GM19397 (cell line): ENCODE results near the gene FKBP6.
"Not testable (repeated sequence)": the region's sequence is repeated elsewhere in the genome, so short reads cannot be mapped to it uniquely, and the experiment has no call there.

ENCODE experiments used
- ATAC-seq: cut with Tn5 transposase; IDR thresholded peaks from one replicate; pipeline ENCODE4 v1.9.1; 2021; ENCODE audit warnings: mild to moderate bottlenecking, moderate library complexity; ENCODE audit not compliant: unreplicated experiment

Gene FKBP6

GRCh38 chr7:73354196-73354595 lies 26.2 kb downstream of the FKBP6 start:
- ATAC-seq = no peak

- ATAC-seq = no peak
These were observed 26.9 kb downstream of the FKBP6 start for GRCh38 chr7:73354821-73355220.

- ATAC-seq = no peak
These were observed 28.2 kb downstream of the FKBP6 start for GRCh38 chr7:73356159-73356558.

DNA sequence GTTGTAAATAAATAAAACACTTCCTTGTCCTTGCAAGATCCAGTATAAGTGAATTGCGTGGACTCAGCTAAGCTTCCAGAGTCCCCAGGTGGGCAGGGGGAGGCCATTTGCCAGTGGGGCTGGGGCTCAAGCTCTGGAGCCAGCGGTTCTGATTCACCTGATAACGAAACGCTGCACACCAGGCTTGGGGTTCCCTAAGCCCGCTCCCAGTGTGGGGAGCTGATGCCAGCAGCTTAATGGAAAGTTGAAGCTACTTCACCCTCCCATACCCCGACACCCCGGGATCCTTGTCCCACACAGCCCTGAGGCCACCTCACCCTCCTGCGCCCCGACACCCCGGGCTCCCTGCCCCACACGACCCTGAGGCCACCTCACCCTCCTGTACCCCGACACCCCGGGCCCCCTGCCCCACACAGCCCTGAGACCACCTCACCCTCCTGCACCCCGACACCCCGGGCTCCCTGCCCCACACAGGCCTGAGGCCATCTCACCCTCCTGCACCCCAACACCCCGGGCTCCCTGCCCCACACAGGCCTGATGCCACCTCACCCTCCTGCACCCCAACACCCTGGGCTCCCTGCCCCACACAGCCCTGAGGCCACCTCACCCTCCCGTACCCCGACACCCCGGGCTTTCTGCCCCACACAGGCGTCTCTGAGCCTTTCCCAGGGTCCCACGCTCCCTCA lies 30.8 kb downstream of the FKBP6 start:
- ATAC-seq = no peak

- ATAC-seq = no peak
These were observed 31.3 kb downstream of the FKBP6 start for GRCh38 chr7:73359306-73359705.

- ATAC-seq = no peak
These were observed 31.9 kb downstream of the FKBP6 start for GRCh38 chr7:73359746-73360375.

DNA sequence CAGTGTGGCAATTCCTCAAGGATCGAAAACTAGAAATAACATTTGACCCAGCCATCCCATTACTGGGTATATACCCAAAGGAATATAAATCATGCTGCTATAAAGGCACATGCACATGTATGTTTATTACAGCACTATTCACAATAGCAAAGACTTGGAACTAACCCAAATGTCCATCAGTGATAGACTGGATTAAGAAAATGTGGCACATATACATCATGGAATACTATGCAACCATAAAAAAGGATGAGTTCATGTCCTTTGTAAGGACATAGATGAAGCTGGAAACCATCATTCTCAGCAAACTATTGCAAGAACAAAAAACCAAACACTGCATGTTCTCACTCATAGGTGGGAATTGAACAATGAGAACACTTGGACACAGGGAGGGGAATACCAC lies 32.6 kb downstream of the FKBP6 start:
- not testable (repeated sequence) for ATAC-seq

DNA sequence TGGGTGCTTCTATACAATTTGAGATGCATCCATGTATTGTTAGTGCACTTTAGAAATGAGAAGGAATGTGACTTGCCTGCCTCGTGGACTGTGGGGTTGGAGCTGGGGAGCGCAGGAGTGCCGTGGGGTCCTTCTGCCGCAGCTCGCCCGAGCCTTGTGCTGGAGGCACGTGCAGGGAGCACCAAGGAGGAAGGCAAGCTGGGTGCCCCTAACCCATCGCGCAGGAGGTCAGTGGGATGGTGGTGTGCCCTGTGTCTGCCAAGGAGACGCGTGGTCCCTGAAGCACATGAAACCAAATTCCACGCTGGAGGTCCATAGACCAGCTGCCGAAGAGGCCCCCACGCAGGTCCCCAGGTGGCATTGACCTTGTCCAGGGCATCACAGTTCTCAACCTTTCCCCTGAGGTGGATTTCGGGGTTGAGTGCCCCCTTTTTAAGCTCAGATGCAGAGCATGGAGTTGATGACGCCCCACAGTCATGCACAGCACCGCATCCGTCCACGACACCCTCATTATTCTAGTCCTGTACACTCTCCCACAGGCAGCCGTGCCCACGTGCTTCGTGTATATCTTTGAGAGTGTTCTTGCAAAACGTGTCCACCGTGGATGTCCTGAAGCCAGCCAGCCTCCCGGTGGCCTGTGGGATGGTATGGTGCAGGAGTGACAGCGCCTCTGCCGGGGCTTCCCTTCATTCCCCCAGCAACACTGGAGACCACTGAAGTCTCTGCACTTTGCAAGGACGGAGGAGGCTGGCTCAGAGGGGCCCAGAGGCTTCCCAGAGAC lies 35.5 kb downstream of the FKBP6 start:
- no peak for ATAC-seq

DNA sequence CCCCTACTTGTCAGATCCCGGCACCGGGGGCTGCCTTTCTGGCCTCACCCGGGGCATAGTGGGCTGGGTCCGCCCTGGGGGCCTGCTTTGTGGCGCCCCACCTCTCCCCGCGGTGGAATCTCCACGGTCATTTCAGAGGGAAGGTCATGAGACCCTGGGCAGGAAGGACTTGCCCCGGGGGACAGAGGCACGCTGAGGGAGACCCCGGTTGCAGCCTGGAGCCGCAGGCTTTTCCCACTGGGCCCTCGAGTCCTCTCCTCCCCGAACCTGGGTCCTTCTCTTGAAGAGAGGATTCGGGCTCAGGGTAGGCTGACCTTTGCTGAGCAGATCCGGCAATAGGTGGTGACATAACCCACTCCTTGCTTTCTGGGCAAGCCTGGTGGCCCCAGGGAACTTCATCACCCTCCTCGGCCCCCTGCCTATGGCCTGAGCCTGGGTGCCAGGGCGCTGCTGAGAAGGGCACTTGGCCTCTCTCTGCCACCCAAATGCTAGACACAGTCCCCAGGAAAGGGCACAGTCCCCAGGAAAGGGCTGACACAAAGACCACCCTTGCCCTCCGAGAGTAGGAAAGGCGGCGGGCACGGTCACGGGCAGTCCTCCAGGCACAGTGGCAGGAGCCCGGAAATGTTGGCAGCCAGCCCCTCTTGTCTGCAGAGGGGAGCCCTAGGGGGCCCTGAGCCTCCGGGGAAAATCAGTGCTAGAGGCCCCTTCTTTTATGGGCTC lies 36.2 kb downstream of the FKBP6 start:
- ATAC-seq = no peak

- no peak for ATAC-seq
These were observed 38.2 kb downstream of the FKBP6 start for GRCh38 chr7:73366127-73366526.

DNA sequence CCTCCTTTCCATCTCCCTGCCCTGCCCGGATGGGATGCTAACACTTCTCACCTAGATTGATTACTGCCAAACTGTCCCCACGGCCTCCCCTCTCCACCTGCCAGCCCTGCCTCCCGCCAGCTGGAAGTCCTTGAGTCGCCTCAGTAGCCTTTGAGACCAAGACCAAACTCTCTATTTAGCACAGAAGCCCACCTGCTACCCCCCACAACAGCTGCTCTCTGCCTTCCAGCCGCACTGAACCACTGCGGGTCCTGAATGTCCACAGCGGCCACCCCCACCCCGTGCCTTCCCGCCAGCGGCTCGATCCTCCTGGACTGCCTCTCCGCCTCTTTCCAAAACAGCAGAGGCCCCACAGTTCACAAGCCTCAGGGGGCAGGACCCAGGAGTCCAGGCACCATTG lies 39.0 kb downstream of the FKBP6 start:
- no peak for ATAC-seq

GRCh38 chr7:73369009-73369408 lies 41.0 kb downstream of the FKBP6 start:
- ATAC-seq = no peak

DNA sequence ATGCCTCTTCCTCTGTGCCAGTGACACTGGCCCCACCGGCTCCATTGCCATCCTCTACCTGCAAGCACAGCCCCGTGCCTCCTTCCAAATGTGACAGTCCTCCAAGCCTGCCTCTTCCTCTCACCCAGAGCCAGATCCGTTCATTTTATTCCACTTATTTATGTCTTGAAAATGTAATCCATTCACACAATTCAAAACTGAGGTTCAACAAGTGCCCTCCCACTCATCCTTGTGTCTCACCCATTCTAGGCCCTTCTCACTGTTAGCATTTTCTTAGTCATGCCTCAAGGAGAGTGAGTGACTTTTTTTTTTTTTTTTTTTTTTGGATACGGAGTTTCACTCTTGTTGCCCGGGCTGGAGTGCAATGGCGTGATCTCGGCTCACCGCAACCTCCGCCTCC lies 41.7 kb downstream of the FKBP6 start:
- no peak for ATAC-seq

DNA sequence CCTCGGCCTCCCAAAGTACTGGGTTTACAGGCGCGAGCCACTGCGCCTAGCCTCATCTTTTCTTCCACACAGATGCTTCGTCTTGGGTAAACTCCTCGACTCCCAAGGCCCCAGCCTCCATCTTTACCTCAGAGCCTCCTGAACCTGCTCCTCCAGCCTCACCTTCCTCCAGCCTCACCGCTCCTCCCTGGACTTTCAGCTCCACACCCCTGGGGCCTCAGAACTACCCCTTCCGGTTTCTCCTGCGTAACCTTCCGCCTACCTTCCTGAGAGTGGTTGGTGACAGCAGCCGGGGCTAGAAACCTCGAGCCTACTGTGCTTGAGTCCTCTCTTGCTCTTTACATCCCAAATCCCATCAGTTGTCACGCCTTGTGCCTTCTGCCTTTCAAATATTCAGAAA lies 45.8 kb downstream of the FKBP6 start:
- ATAC-seq = no peak

DNA sequence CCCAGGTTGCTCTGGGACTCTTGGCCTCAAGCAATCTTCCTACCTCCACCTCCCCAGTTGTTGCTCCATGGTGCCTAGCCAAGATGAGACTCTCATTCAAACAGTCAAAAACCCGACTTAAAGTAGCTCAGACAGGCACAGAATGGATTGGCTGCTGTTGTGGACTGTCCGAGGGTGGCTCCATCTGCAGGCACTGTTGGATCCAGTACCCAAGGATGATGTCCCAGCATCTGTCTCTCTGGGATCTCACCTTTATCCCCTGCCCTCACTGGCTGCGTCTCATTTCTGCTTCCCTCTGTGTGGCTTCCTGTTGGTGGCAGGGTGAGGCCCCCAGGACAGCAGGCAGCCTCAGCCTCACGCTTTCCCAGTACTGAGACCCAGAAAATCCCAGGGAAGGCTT lies 48.3 kb downstream of the FKBP6 start:
- not testable (repeated sequence) for ATAC-seq

DNA sequence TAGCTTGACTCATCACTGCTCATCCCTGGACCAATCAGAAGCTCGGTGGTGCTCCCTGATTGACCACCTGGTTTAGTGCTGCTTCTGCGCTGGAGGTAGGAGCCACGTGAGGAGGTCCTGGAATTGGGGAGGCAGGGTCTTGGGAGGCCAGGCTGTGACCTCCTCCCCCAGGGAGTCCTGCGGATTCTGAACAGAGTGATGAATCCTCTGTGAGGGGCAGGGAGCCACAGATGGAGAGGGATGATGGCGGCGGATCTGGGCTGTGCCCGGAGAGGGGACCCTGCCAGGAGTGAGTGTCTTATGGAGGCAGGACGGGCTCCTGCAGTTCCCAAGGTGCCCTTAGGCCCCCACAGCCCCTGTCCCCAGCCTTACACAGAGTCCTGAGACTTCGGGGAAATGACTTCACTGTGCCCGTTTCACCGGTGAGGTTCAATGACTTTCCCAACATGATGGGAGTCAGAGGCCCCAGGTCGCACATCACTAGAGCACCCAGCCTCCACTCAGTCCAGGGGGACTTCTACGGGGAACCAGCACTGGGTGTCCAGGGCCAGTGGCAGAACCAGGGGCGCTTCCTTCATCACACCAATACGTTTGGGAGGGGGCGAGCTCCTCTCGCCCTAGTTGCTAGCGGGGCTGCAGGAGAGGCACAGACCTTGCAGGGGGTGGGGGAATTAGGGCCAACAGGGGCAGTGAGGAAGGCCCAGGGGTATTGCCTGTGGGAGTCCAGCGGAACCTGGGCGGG lies 48.9 kb downstream of the FKBP6 start:
- ATAC-seq = no peak

DNA sequence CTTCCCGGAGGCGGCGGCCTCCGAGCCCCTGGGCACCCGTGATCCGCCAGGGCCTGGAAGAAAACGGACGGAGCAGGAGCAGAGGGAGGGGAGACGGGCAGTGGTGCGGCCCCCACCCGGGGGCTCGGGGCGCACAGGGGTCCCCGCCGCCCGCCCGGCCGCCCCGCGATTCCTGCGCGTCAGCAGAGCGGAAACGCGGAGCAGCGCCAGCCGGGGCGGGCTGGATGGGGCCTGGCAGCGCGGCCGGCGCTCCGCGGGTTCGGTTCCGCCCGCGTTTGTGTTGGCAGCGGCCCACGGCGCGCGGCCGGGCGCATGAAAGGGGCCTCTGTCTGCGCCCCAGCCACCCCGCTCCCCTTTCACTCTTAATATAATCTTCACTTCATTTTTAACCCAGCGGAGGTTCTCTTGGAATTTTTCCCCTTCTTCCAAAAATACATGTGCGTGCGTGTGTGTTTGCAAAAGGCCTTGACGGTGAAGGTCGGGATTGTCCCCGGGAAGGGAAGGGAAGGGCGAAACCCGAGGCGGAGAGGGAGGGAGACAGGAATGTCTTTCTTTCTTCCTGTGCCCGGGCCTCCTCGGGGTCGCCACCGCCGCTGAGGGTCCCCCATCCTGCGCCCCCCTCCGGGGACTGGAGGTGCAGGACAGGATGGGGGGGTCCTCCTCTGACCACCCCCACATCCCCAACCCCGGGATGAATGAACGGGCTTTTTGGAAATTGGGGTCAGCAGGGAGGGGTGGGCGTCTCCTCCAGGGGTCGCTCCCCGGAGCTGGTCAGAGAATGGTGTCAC lies 49.6 kb downstream of the FKBP6 start:
- not testable (repeated sequence) for ATAC-seq

DNA sequence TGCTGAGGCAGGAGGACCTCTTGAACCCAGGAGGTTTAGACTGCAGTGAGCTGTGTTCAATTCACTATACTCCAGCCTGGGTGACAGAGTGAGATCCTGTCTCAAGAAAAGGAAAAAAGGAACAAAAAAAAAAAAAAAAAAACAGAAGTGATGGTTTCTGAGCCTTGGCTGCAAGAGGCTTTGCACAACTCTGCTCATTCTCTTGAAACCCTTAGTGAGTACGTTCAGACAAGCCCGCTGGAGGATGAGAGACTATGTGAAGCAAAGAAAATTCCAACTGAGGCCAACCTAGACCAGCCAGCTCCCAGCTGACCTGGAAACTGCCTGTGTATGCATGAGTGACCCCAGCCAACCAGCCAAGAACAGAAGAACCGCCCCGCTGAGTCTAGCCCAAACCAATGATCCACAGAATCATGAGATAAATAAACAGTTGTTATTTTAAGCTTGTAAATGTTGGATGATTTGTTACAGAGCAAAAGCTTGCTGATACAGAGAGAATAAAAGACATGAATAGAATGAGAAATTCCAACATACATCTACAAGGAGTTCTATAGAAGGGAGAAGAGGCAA lies 55.1 kb downstream of the FKBP6 start:
- ATAC-seq = no peak

DNA sequence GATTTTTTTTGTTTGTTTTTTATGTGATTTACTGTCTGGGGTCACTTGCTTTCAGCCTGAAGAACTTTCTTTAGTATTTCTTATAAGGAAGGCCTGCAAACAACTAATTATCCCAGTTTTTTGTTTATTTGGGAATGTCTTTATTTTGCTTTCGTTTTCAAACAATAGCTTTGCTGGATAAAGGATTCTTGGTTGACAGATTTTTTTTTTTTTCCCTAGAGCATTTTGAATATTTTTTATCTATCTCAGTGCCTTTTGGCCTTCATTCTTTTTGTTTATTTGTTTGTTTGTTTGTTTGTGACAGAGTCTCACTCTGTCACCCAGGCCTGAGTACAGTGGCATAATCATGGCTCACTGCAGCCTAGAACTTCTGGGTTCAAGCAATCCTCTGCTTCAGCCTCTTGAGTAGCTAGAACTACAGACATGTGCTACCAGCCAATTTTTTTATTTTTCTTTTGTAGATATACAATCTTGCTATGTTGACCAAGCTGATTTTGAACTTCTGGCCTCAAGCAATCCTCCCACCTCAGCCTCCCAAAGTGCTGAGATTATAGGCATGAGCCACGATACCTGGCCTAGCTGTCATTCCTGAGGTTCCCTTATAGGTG lies 59.4 kb downstream of the FKBP6 start:
- no peak for ATAC-seq
